Liver (tissue), 9 donors: ENCODE results near the gene CHKA. TPM values are rescaled to one million over a fixed set of nuclear protein-coding genes. Genes with fewer than 3 reads are reported as not detected.

Source experiments
- DNase-seq: peaks from one replicate; pipeline ENCODE4 v3.0.0-alpha.2; 2017; ENCODE audit warnings: low spot score
- H3K27ac ChIP-seq, 2 donors: one replicate each; pipeline ENCODE4 v1.7.0; 2013; ENCODE audit warnings: inconsistent platforms in 2 of 2, low read length in 2 of 2, control low read depth in 1 of 2, low read depth in 1 of 2, mild to moderate bottlenecking in 1 of 2
- H3K27me3 ChIP-seq, 4 donors: one replicate each; pipeline versions ENCODE4 v1.6.1 to v1.7.0; 2013; ENCODE audit warnings: low read length in 3 of 4, inconsistent platforms in 1 of 4, mild to moderate bottlenecking in 1 of 4, moderate library complexity in 1 of 4; ENCODE audit not compliant: control insufficient read depth in 4 of 4, insufficient read depth in 4 of 4
- H3K36me3 ChIP-seq, 4 donors: one replicate each; pipeline versions ENCODE4 v1.6.1 to v1.7.0; 2013; ENCODE audit warnings: low read length in 3 of 4, mild to moderate bottlenecking in 3 of 4, low read depth in 1 of 4, moderate library complexity in 1 of 4; ENCODE audit not compliant: control insufficient read depth in 4 of 4, insufficient read depth in 3 of 4
- H3K4me1 ChIP-seq, 4 donors: one replicate each; pipeline versions ENCODE4 v1.6.1 to v1.7.0; 2013; ENCODE audit warnings: low read length in 3 of 4, mild to moderate bottlenecking in 3 of 4, moderate library complexity in 1 of 4; ENCODE audit not compliant: control insufficient read depth in 4 of 4, insufficient read depth in 4 of 4
- H3K4me3 ChIP-seq, 3 donors: one replicate each; pipeline versions ENCODE4 v1.6.1 to v1.7.0; 2013; ENCODE audit warnings: low read length in 3 of 3, control low read depth in 1 of 3, low read depth in 1 of 3, mild to moderate bottlenecking in 1 of 3
- H3K9ac ChIP-seq, 2 donors: one replicate each; pipeline ENCODE4 v1.7.0; 2013; ENCODE audit warnings: low read length in 2 of 2, mild to moderate bottlenecking in 2 of 2, moderate library complexity in 2 of 2, control low read depth in 1 of 2, low read depth in 1 of 2
- H3K9me3 ChIP-seq, 4 donors: one replicate each; pipeline versions ENCODE4 v1.6.1 to v1.7.0; 2013; ENCODE audit warnings: low read length in 3 of 4; ENCODE audit not compliant: control insufficient read depth in 4 of 4
- ATF3 ChIP-seq: IDR thresholded peaks from 2 replicates; pipeline ENCODE4 v1.6.1; 2016; ENCODE audit warnings: antibody characterized with exemption
- FOXA2 ChIP-seq: IDR thresholded peaks from 2 replicates; pipeline ENCODE4 v1.6.1; 2016; ENCODE audit warnings: antibody characterized with exemption
- GABPA ChIP-seq, 2 donors: IDR thresholded peaks in 1 of 2; conservative IDR thresholded peaks in 1 of 2; 2 replicates each; pipeline ENCODE4 v1.6.1; 2016; ENCODE audit warnings: antibody characterized with exemption in 2 of 2, mild to moderate bottlenecking in 1 of 2, moderate library complexity in 1 of 2
- HNF4A ChIP-seq, 2 donors: conservative IDR thresholded peaks; 2 replicates each; pipeline ENCODE4 v1.6.1; 2016; ENCODE audit warnings: antibody characterized with exemption in 2 of 2, mild to moderate bottlenecking in 2 of 2
- JUND ChIP-seq, 2 donors: IDR thresholded peaks; 2 replicates each; pipeline ENCODE4 v1.6.1; 2016; ENCODE audit warnings: antibody characterized with exemption in 2 of 2
- MAX ChIP-seq: IDR thresholded peaks from 2 replicates; pipeline ENCODE4 v1.6.1; 2016; ENCODE audit warnings: antibody characterized with exemption
- NR2F2 ChIP-seq: IDR thresholded peaks from 2 replicates; pipeline ENCODE4 v1.6.1; 2016; ENCODE audit warnings: antibody characterized with exemption
- RAD21 ChIP-seq, 2 donors: IDR thresholded peaks; 2 replicates each; pipeline ENCODE4 v1.6.1; 2016; ENCODE audit warnings: antibody characterized with exemption in 2 of 2, mild to moderate bottlenecking in 2 of 2
- REST ChIP-seq: IDR thresholded peaks from 2 replicates; pipeline ENCODE4 v1.6.1; 2016; ENCODE audit warnings: antibody characterized with exemption, mild to moderate bottlenecking
- RXRA ChIP-seq, 2 donors: IDR thresholded peaks; 2 replicates each; pipeline ENCODE4 v1.6.1; 2017 to 2018; ENCODE audit warnings: antibody characterized with exemption in 2 of 2, mild to moderate bottlenecking in 1 of 2
- SP1 ChIP-seq: IDR thresholded peaks from 2 replicates; pipeline ENCODE4 v1.6.1; 2018; ENCODE audit warnings: antibody characterized with exemption, mild to moderate bottlenecking
- TAF1 ChIP-seq: conservative IDR thresholded peaks from 2 replicates; pipeline ENCODE4 v1.6.1; 2016; ENCODE audit warnings: antibody characterized with exemption, mild to moderate bottlenecking
- YY1 ChIP-seq: IDR thresholded peaks from 2 replicates; pipeline ENCODE4 v1.6.1; 2016; ENCODE audit warnings: antibody characterized with exemption, mild to moderate bottlenecking
- ZBTB33 ChIP-seq: IDR thresholded peaks from 2 replicates; pipeline ENCODE4 v1.6.1; 2016; ENCODE audit warnings: antibody characterized with exemption
- WGBS: extraction: QIAGEN DNeasy Blood & Tissue Kit; methylation state at CpG from one replicate; pipeline ENCODE4 v1.1.7; 2013; 5-methylcytosine and 5-hydroxymethylcytosine counted together
- polyA plus RNA-seq, 2 donors: library from polyadenylated mRNA; stranded (reverse) in 1 of 2; unstranded in 1 of 2; fragments of 200-250 nt in 1 of 2; fragments of >200 nt in 1 of 2; fragmentation: Nextera tagmentation in 1 of 2; extraction: Ambion mirVana in 1 of 2; gene quantifications; one replicate each; pipeline versions ENCODE4 v1.2.1 to v1.2.3, GENCODE V29; 2013 to 2015
- total RNA-seq, 2 donors: library from RNA; depleted of rRNA; stranded (reverse); fragments of >200 nt; gene quantifications; one replicate each; pipeline ENCODE4 v1.2.3, GENCODE V29; 2014
- donor health status: healthy.
- donor health status: healthy.
- donor health status: healthy.
- donor health status: healthy.
- donor health status: healthy.

CHKA gene
- total and polyA plus RNA-seq, 4 donors = 11.4 to 41.9 (median 17.3) TPM

DNA sequence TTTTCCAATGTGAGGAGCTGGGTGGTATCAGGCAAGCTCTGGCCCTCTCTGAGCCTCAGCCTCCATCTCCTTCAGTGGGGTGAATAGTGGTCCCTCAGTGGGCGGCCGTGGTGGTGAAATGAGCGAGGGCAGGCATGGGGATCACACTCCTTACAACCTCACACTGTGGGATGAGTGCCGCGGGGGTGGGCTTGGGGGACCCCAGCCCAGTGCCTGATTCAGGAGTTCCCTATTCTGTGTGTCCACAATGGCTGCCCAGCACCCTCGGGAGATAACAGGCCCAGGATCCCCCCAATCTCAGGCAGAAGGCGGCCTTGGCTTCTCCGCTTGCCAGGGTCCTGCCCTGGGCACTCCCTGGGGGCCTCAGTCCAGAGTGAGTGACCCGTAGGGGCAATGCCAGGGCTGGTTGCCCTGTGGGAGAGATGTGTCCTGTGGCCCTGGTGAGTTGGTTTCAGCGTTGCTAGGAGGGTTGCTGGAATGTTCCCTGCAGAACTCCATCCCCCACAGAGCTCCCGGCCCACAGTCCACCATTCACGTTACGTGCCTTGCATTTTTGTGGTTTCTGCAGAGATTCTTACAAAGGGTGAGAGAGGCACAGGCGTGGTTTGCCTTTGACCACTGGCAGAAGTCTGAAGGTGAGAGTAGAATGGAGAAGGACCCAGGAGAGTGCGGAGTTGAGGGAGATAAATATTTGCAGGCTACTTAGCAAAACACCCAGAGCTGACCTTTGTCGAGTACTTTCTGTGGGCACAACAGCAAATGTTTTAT is 108.2 kb downstream of the CHKA start:
- Histone ChIP-seq H3K9me3 (no peaks in the 10 kb centered on the region), H3K36me3 (no peaks in the 10 kb centered on the region), H3K4me3 (no peak overlapping the region), H3K27ac (no peak overlapping the region), H3K4me1 (peaks cover 6 to 37% (median 29%) of the 10 kb centered on the region in 4 donors), H3K9ac (no peak overlapping the region), H3K27me3 (no peaks in the 10 kb centered on the region)
- TF ChIP-seq SP1 = peak; percentile 9
- TF ChIP-seq MAX = no peak
- no peak for DNase-seq
- 86% methylated on average over 16 of the region's 16 CpGs for WGBS

- H3K4me3 ChIP-seq = no peak overlapping the region
- 89% methylated on average over 17 of the region's 17 CpGs for WGBS
- peaks cover 6 to 33% (median 26%) of the 10 kb centered on the region in 4 donors for H3K4me1 ChIP-seq
- H3K36me3 ChIP-seq = no peaks in the 10 kb centered on the region
- H3K27ac ChIP-seq = no peak overlapping the region
- no peak for TF ChIP-seq TAF1
- no peak for TF ChIP-seq FOXA2
- TF ChIP-seq HNF4A (conservative IDR thresholded peaks at IDR 0.05) = no peak
- TF ChIP-seq NR2F2 = no peak
- no peak for TF ChIP-seq RAD21 (IDR thresholded peaks at IDR 0.05)
- no peak for TF ChIP-seq SP1
- TF ChIP-seq JUND (IDR thresholded peaks at IDR 0.05) = no peak
- TF ChIP-seq RXRA (IDR thresholded peaks at IDR 0.05) = no peak
- no peak for TF ChIP-seq ZBTB33
- H3K9me3 ChIP-seq = no peaks in the 10 kb centered on the region
- no peak for DNase-seq
- H3K9ac ChIP-seq = no peak overlapping the region
- no peaks in the 10 kb centered on the region for H3K27me3 ChIP-seq
Measured at GRCh38 chr11:68012044-68012842, 108.9 kb downstream of the CHKA start.

GRCh38 chr11:68011051-68011943 is 109.9 kb downstream of the CHKA start:
- no peak for DNase-seq
- Histone ChIP-seq H3K27ac (peak overlapping the region in 1 of 2 donors; percentile 86), H3K9me3 (no peaks in the 10 kb centered on the region), H3K36me3 (no peaks in the 10 kb centered on the region), H3K27me3 (no peaks in the 10 kb centered on the region), H3K4me3 (no peak overlapping the region), H3K4me1 (peaks cover 6 to 28% (median 22%) of the 10 kb centered on the region in 4 donors), H3K9ac (no peak overlapping the region)
- 87% methylated on average over 16 of the region's 16 CpGs for WGBS
- TF ChIP-seq TAF1 = no peak
- TF ChIP-seq HNF4A (conservative IDR thresholded peaks at IDR 0.05) = no peak
- no peak for TF ChIP-seq MAX
- no peak for TF ChIP-seq NR2F2
- TF ChIP-seq ATF3 = no peak
- no peak for TF ChIP-seq JUND (IDR thresholded peaks at IDR 0.05)
- TF ChIP-seq REST = no peak
- TF ChIP-seq YY1 = no peak
- TF ChIP-seq GABPA (IDR thresholded peaks at IDR 0.05 in 1 of 2, conservative IDR thresholded peaks at IDR 0.05 in 1 of 2) = no peak
